ENCODE results near the gene SMG6.

Gene SMG6

GRCh38 chr17:2071024-2071385 lies 232.6 kb downstream of the SMG6 start:
- Histone ChIP-seq H4K20me1 (ENCODE audit: insufficient read depth, low read length) (no peaks in the 10 kb centered on the region), H3K79me2 (ENCODE audit: insufficient read depth, low read length) (no peaks in the 10 kb centered on the region), H3F3A (ENCODE audit: insufficient read depth, low read length) (no peaks in the 10 kb centered on the region), H3K4me1 (ENCODE audit: insufficient read depth, low read length, severe bottlenecking) (peaks cover 19% of the 10 kb centered on the region), H3K4me2 (ENCODE audit: low read length) (no peak overlapping the region), H3K27ac (ENCODE audit: low read depth, low read length, poor library complexity, severe bottlenecking) (peak overlapping the region; percentile 48), H3K36me3 (ENCODE audit: insufficient read depth, low read length) (peaks cover 5% of the 10 kb centered on the region; the same call in 1 of the 2 replicates), H3K9me3 (ENCODE audit: low read length) (no peaks in the 10 kb centered on the region), H3K9me2 (ENCODE audit: low read depth, low read length) (no peaks in the 10 kb centered on the region), H2AFZ (ENCODE audit: low read length) (no peak overlapping the region), H3K27me3 (ENCODE audit: insufficient read depth, low read length) (no peaks in the 10 kb centered on the region), H3K4me3 (ENCODE audit: low read depth, low read length, poor library complexity, severe bottlenecking) (no peak overlapping the region), H3K9ac (ENCODE audit: low read length) (no peak overlapping the region; the same call in 1 of the 2 replicates)
- no peak for TF ChIP-seq EZH2 (IDR thresholded peaks at IDR 0.05; ENCODE audit: borderline replicate concordance, low read length)
- no peak; the same call in 1 of the 2 replicates for TF ChIP-seq CTCF (IDR thresholded peaks at IDR 0.05; ENCODE audit: low read length)

- H3K9ac ChIP-seq (ENCODE audit: low read length): no peak overlapping the region; the same call in 1 of the 2 replicates
- no peak overlapping the region for H2AFZ ChIP-seq (ENCODE audit: low read length)
- no peaks in the 10 kb centered on the region for H3K9me2 ChIP-seq (ENCODE audit: low read depth, low read length)
- TF ChIP-seq CTCF (IDR thresholded peaks at IDR 0.05; ENCODE audit: low read length): no peak; the same call in 1 of the 2 replicates
- TF ChIP-seq EZH2 (IDR thresholded peaks at IDR 0.05; ENCODE audit: borderline replicate concordance, low read length): no peak
- peaks cover 19% of the 10 kb centered on the region for H3K4me1 ChIP-seq (ENCODE audit: insufficient read depth, low read length, severe bottlenecking)
- no peaks in the 10 kb centered on the region for H3K9me3 ChIP-seq (ENCODE audit: low read length)
- no peak overlapping the region for H3K4me2 ChIP-seq (ENCODE audit: low read length)
- H4K20me1 ChIP-seq (ENCODE audit: insufficient read depth, low read length): no peaks in the 10 kb centered on the region
- no peaks in the 10 kb centered on the region for H3K79me2 ChIP-seq (ENCODE audit: insufficient read depth, low read length)
- no peaks in the 10 kb centered on the region for H3K27me3 ChIP-seq (ENCODE audit: insufficient read depth, low read length)
- peak overlapping the region; percentile 48 for H3K27ac ChIP-seq (ENCODE audit: low read depth, low read length, poor library complexity, severe bottlenecking)
- H3K4me3 ChIP-seq (ENCODE audit: low read depth, low read length, poor library complexity, severe bottlenecking): no peak overlapping the region
- H3F3A ChIP-seq (ENCODE audit: insufficient read depth, low read length): no peaks in the 10 kb centered on the region
- peaks cover 5% of the 10 kb centered on the region; the same call in 1 of the 2 replicates for H3K36me3 ChIP-seq (ENCODE audit: insufficient read depth, low read length)
Measured at GRCh38 chr17:2070241-2071023, 233.2 kb downstream of the SMG6 start.

- Histone ChIP-seq H3K27ac (ENCODE audit: low read depth, low read length, poor library complexity, severe bottlenecking) (peak overlapping the region; percentile 3), H3K4me2 (ENCODE audit: low read length) (no peak overlapping the region), H2AFZ (ENCODE audit: low read length) (no peak overlapping the region), H3K36me3 (ENCODE audit: insufficient read depth, low read length) (peaks cover 9% of the 10 kb centered on the region; the same call in 1 of the 2 replicates), H3K9me3 (ENCODE audit: low read length) (no peaks in the 10 kb centered on the region), H3K79me2 (ENCODE audit: insufficient read depth, low read length) (no peaks in the 10 kb centered on the region), H3K9ac (ENCODE audit: low read length) (no peak overlapping the region), H3K4me1 (ENCODE audit: insufficient read depth, low read length, severe bottlenecking) (peaks cover 35% of the 10 kb centered on the region), H3K9me2 (ENCODE audit: low read depth, low read length) (no peaks in the 10 kb centered on the region), H3F3A (ENCODE audit: insufficient read depth, low read length) (no peaks in the 10 kb centered on the region), H4K20me1 (ENCODE audit: insufficient read depth, low read length) (no peaks in the 10 kb centered on the region), H3K27me3 (ENCODE audit: insufficient read depth, low read length) (no peaks in the 10 kb centered on the region), H3K4me3 (ENCODE audit: low read depth, low read length, poor library complexity, severe bottlenecking) (no peak overlapping the region)
- TF ChIP-seq CTCF (IDR thresholded peaks at IDR 0.05; ENCODE audit: low read length) (no peak), EZH2 (IDR thresholded peaks at IDR 0.05; ENCODE audit: borderline replicate concordance, low read length) (no peak)
Measured at GRCh38 chr17:2068519-2069051, 235.0 kb downstream of the SMG6 start.

Measured in OCI-LY1 (cell line).